ENCODE measurements around the gene NEK6. TPM values are rescaled to one million over a fixed set of nuclear protein-coding genes. Genes with fewer than 3 reads are reported as not detected.

The NEK6 gene
- total and polyA plus RNA-seq, 9 of the 15 experiments (the other 6 are each of a cell fraction or from before 2014, with no cell fraction given) = 3.1 to 19.0 (median 8.4) TPM

GRCh38 chr9:124307379-124308030 lies 49.8 kb downstream of the NEK6 start:
- Histone ChIP-seq H3K4me1 (replicated peaks in 1 of 2; ENCODE audit: control insufficient read depth in 2 of 2, insufficient read depth in 2 of 2, low read length in 2 of 2) (peaks cover 4 to 18% of the 10 kb centered on the region in 2 experiments; a peak in 3 of 5 replicates), H4K20me1 (replicated peaks; ENCODE audit: control insufficient read depth, insufficient read depth, low read length) (peaks cover 13% of the 10 kb centered on the region; the same call in 1 of the 2 replicates), H3K9ac (ENCODE audit: insufficient read depth in 1 of 2, low read depth in 2 of 2, low read length in 2 of 2) (peak overlapping the region in 1 of 2 experiments; percentile 28; a peak in 1 of 4 replicates), H2AFZ (ENCODE audit: low read depth, low read length) (no peak overlapping the region), H3K27me3 (ENCODE audit: control insufficient read depth in 2 of 2, insufficient read depth in 2 of 2, low read length in 2 of 2) (no peaks in the 10 kb centered on the region), H3K36me3 (ENCODE audit: control insufficient read depth, insufficient read depth, low read length) (no peaks in the 10 kb centered on the region), H3K9me3 (replicated peaks; ENCODE audit: control insufficient read depth, insufficient read depth, low read depth, low read length) (no peaks in the 10 kb centered on the region), H3K4me3 (no peak overlapping the region), H3K4me2 (ENCODE audit: insufficient read depth, low read length) (no peak overlapping the region), H3K9me1 (ENCODE audit: control insufficient read depth, insufficient read depth, low read length) (peaks cover 2% of the 10 kb centered on the region), H3K27ac (ENCODE audit: extremely low read depth, low read depth, low read length) (no peak overlapping the region), H3K79me2 (ENCODE audit: control insufficient read depth, insufficient read depth, low read length) (no peaks in the 10 kb centered on the region)
- ATAC-seq (no peak), DNase-seq (ENCODE audit: extremely low read depth in 1 of 4, low spot score in 3 of 4) (no peak), FAIRE-seq (no peak)
- intact Hi-C loops (cut with micrococcal nuclease) (no loop called here), in situ Hi-C loops (cut with MboI) (loop anchor here (25.0 kb wide), 1 partner anchor 770 kb away; no protein-coding TSS in a partner anchor)
- 77% methylated on average over 19 of the region's 24 CpGs for WGBS (ENCODE audit: insufficient coverage, low coverage, missing lambda C conversion rate)
- no TSS peak for BruUV-seq (replicated peaks)
- CTCF ChIA-PET (ENCODE audit: low intra/inter-chr PET ratio) = no interaction called here
- no peak for TF ChIP-seq SAFB (IDR thresholded peaks at IDR 0.05; ENCODE audit: borderline replicate concordance, low read depth, low read length)
- POLR2A ChIA-PET = interaction anchor here (0.7 kb wide), 1 partner anchor 41 kb away, joined by 4 read pairs; no protein-coding TSS in a partner anchor

GRCh38 chr9:124308606-124309491 lies 51.1 kb downstream of the NEK6 start:
- H3K9me3 ChIP-seq (replicated peaks; ENCODE audit: control insufficient read depth, insufficient read depth, low read depth, low read length) = no peaks in the 10 kb centered on the region
- DNase-seq (ENCODE audit: extremely low read depth in 1 of 4, low spot score in 3 of 4) (no peak), FAIRE-seq (no peak), ATAC-seq (no peak)
- H3K9me1 ChIP-seq (ENCODE audit: control insufficient read depth, insufficient read depth, low read length) = peaks cover 2% of the 10 kb centered on the region
- POLR2A ChIA-PET = interaction anchor here (0.9 kb wide), 1 partner anchor 182 kb away, joined by 3 read pairs; no protein-coding TSS in a partner anchor
- intact Hi-C loops (cut with micrococcal nuclease) (no loop called here), in situ Hi-C loops (cut with MboI) (loop anchor here (25.0 kb wide), 1 partner anchor 772 kb away; no protein-coding TSS in a partner anchor)
- no peaks in the 10 kb centered on the region for H3K27me3 ChIP-seq (ENCODE audit: control insufficient read depth in 2 of 2, insufficient read depth in 2 of 2, low read length in 2 of 2)
- H3K79me2 ChIP-seq (ENCODE audit: control insufficient read depth, insufficient read depth, low read length) = no peaks in the 10 kb centered on the region
- CTCF ChIA-PET (ENCODE audit: low intra/inter-chr PET ratio) = no interaction called here
- TF ChIP-seq NONO (IDR thresholded peaks at IDR 0.05; ENCODE audit: low read depth in 2 of 2, low read length in 1 of 2) (no peak), ZEB2 (IDR thresholded peaks at IDR 0.05) (no peak), FOXP1 (CRISPR knock-in tag; IDR thresholded peaks at IDR 0.05) (no peak), TCF7 (IDR thresholded peaks at IDR 0.05; ENCODE audit: borderline replicate concordance) (no peak), ZNF274 (IDR thresholded peaks at IDR 0.05; ENCODE audit: borderline replicate concordance, low read depth, low read length) (no peak)
- no peak overlapping the region for H3K4me2 ChIP-seq (ENCODE audit: insufficient read depth, low read length)
- no peak overlapping the region for H3K27ac ChIP-seq (ENCODE audit: extremely low read depth, low read depth, low read length)
- no peak overlapping the region for H3K9ac ChIP-seq (ENCODE audit: insufficient read depth in 1 of 2, low read depth in 2 of 2, low read length in 2 of 2)
- WGBS (ENCODE audit: insufficient coverage, low coverage, missing lambda C conversion rate) = 60% methylated on average over 13 of the region's 21 CpGs
- H3K4me1 ChIP-seq (replicated peaks in 1 of 2; ENCODE audit: control insufficient read depth in 2 of 2, insufficient read depth in 2 of 2, low read length in 2 of 2) = peaks cover 4 to 16% of the 10 kb centered on the region in 2 experiments; a peak in 3 of 5 replicates
- H2AFZ ChIP-seq (ENCODE audit: low read depth, low read length) = no peak overlapping the region
- H4K20me1 ChIP-seq (replicated peaks; ENCODE audit: control insufficient read depth, insufficient read depth, low read length) = peaks cover 13% of the 10 kb centered on the region; the same call in 1 of the 2 replicates
- H3K4me3 ChIP-seq = no peak overlapping the region
- no TSS peak for BruUV-seq (replicated peaks)
- H3K36me3 ChIP-seq (ENCODE audit: control insufficient read depth, insufficient read depth, low read length) = no peaks in the 10 kb centered on the region

All from K562 (cell line).